HG03175 (cell line): ENCODE data around the gene DSG3.

ENCODE experiments used
- ATAC-seq: cut with Tn5 transposase; IDR thresholded peaks from one replicate; pipeline ENCODE4 v1.9.1; 2021; ENCODE audit warnings: mild to moderate bottlenecking, moderate library complexity; ENCODE audit not compliant: unreplicated experiment

The DSG3 gene

GRCh38 chr18:31429623-31430022 lies 17.9 kb upstream of the DSG3 start:
- ATAC-seq: no peak

GRCh38 chr18:31430072-31430471 lies 17.5 kb upstream of the DSG3 start:
- no peak for ATAC-seq

- no peak for ATAC-seq
Measured at GRCh38 chr18:31430554-31430953, 17.0 kb upstream of the DSG3 start.

GRCh38 chr18:31432316-31432715 lies 15.2 kb upstream of the DSG3 start:
- ATAC-seq: no peak

- ATAC-seq: no peak
Measured at GRCh38 chr18:31436825-31437224, 10.7 kb upstream of the DSG3 start.

- no peak for ATAC-seq
Measured at GRCh38 chr18:31438402-31438801, 9.1 kb upstream of the DSG3 start.

GRCh38 chr18:31439807-31440325 lies 7.7 kb upstream of the DSG3 start:
- ATAC-seq: no peak

- ATAC-seq: no peak
Measured at GRCh38 chr18:31440787-31441186, 6.8 kb upstream of the DSG3 start.

GRCh38 chr18:31441493-31441892 lies 6.0 kb upstream of the DSG3 start:
- ATAC-seq: no peak

GRCh38 chr18:31444142-31444541 lies 3.4 kb upstream of the DSG3 start:
- no peak for ATAC-seq

GRCh38 chr18:31445908-31446307 lies 1.6 kb upstream of the DSG3 start:
- no peak for ATAC-seq

- no peak for ATAC-seq
Measured at GRCh38 chr18:31446854-31447253, 687 bp upstream of the DSG3 start.

GRCh38 chr18:31450409-31450808 lies 2.9 kb downstream of the DSG3 start:
- no peak for ATAC-seq

GRCh38 chr18:31451625-31452024 lies 4.1 kb downstream of the DSG3 start:
- ATAC-seq: no peak

- no peak for ATAC-seq
Measured at GRCh38 chr18:31454066-31454708, 6.6 kb downstream of the DSG3 start.

- no peak for ATAC-seq
Measured at GRCh38 chr18:31469629-31470028, 22.1 kb downstream of the DSG3 start.

GRCh38 chr18:31478688-31479087 lies 31.1 kb downstream of the DSG3 start:
- ATAC-seq: no peak

- no peak for ATAC-seq
Measured at GRCh38 chr18:31482051-31482450, 34.5 kb downstream of the DSG3 start.

GRCh38 chr18:31483396-31483795 lies 35.9 kb downstream of the DSG3 start:
- no peak for ATAC-seq

GRCh38 chr18:31484461-31484860 lies 36.9 kb downstream of the DSG3 start:
- ATAC-seq: no peak

- ATAC-seq: no peak
Measured at GRCh38 chr18:31486165-31486564, 38.6 kb downstream of the DSG3 start.

GRCh38 chr18:31487246-31488015 lies 39.9 kb downstream of the DSG3 start:
- no peak for ATAC-seq
